H9 (cell line): ENCODE results near the gene GRID1. TPM values are rescaled to one million over a fixed set of nuclear protein-coding genes. Genes with fewer than 3 reads are reported as not detected.

Source experiments
- DNase-seq: peaks from one replicate; pipeline ENCODE4 v3.0.0-alpha.2; 2017
- H2AFZ ChIP-seq: one replicate; pipeline ENCODE4 v1.6.1; 2013; ENCODE audit warnings: mild to moderate bottlenecking, low read length, control low read depth, moderate library complexity
- H2AK5ac ChIP-seq: 2 replicates; pipeline ENCODE4 v1.6.1; 2013; ENCODE audit warnings: low read length, control low read depth, mixed read lengths; ENCODE audit not compliant: insufficient read length
- H2BK120ac ChIP-seq: one replicate; pipeline ENCODE4 v1.6.1; 2013; ENCODE audit warnings: low read depth, mild to moderate bottlenecking, low read length, control low read depth, inconsistent platforms; ENCODE audit not compliant: poor library complexity, severe bottlenecking
- H2BK12ac ChIP-seq: 2 replicates; pipeline ENCODE4 v1.6.1; 2013; ENCODE audit warnings: low read length, control low read depth, mixed read lengths, low read depth; ENCODE audit not compliant: insufficient read length
- H2BK15ac ChIP-seq: 2 replicates; pipeline ENCODE4 v1.6.1; 2013; ENCODE audit warnings: low read depth, low read length, control low read depth
- H2BK20ac ChIP-seq: one replicate; pipeline ENCODE4 v1.6.1; 2013; ENCODE audit warnings: low read depth, mild to moderate bottlenecking, low read length, control low read depth, inconsistent platforms; ENCODE audit not compliant: poor library complexity, severe bottlenecking
- H2BK5ac ChIP-seq: 2 replicates; pipeline ENCODE4 v1.6.1; 2013; ENCODE audit warnings: low read length, control low read depth, mixed read lengths; ENCODE audit not compliant: insufficient read length
- H3K14ac ChIP-seq: 2 replicates; pipeline ENCODE4 v1.6.1; 2013; ENCODE audit warnings: low read length, control low read depth; ENCODE audit not compliant: insufficient read depth
- H3K18ac ChIP-seq: 2 replicates; pipeline ENCODE4 v1.6.1; 2013; ENCODE audit warnings: low read depth, mild to moderate bottlenecking, mixed read lengths, low read length, control low read depth; ENCODE audit not compliant: insufficient read length
- H3K23ac ChIP-seq: 2 replicates; pipeline ENCODE4 v1.6.1; 2013; ENCODE audit warnings: low read length, control low read depth, mixed read lengths, low read depth; ENCODE audit not compliant: insufficient read length
- H3K23me2 ChIP-seq: 2 replicates; pipeline ENCODE4 v1.6.1; 2013; ENCODE audit warnings: low read depth, mild to moderate bottlenecking, mixed read lengths, low read length, control low read depth; ENCODE audit not compliant: insufficient read length, poor library complexity, severe bottlenecking
- H3K27ac ChIP-seq: 2 replicates; pipeline ENCODE4 v1.5.1; 2013; ENCODE audit warnings: low read length, control low read depth, mixed read lengths, low read depth; ENCODE audit not compliant: insufficient read length
- H3K27me3 ChIP-seq: 2 replicates; pipeline ENCODE4 v1.6.1; 2013; ENCODE audit warnings: low read length, control low read depth, inconsistent platforms; ENCODE audit not compliant: insufficient read depth
- H3K4ac ChIP-seq: 2 replicates; pipeline ENCODE4 v1.6.1; 2013; ENCODE audit warnings: low read depth, mild to moderate bottlenecking, control low read depth, inconsistent platforms, low read length, moderate library complexity
- H3K4me1 ChIP-seq: 2 replicates; pipeline ENCODE4 v1.6.1; 2013; ENCODE audit warnings: low read length, control low read depth, inconsistent platforms; ENCODE audit not compliant: insufficient read depth
- H3K4me2 ChIP-seq: 2 replicates; pipeline ENCODE4 v1.6.1; 2013; ENCODE audit warnings: low read length, control low read depth, mixed read lengths; ENCODE audit not compliant: insufficient read length, insufficient read depth
- H3K56ac ChIP-seq: 2 replicates; pipeline ENCODE4 v1.6.1; 2013; ENCODE audit warnings: low read depth, mild to moderate bottlenecking, mixed read lengths, low read length, control low read depth; ENCODE audit not compliant: insufficient read length
- H3K79me1 ChIP-seq: 2 replicates; pipeline ENCODE4 v1.6.1; 2013; ENCODE audit warnings: low read depth, mild to moderate bottlenecking, moderate library complexity, low read length, control low read depth, inconsistent platforms; ENCODE audit not compliant: insufficient read depth, poor library complexity, severe bottlenecking
- H3K79me2 ChIP-seq: 2 replicates; pipeline ENCODE4 v1.6.1; 2013; ENCODE audit warnings: low read length, control low read depth, inconsistent platforms; ENCODE audit not compliant: insufficient read depth
- H3K9ac ChIP-seq: 2 replicates; pipeline ENCODE4 v1.6.1; 2013; ENCODE audit warnings: low read length, control low read depth, mixed read lengths; ENCODE audit not compliant: insufficient read length; ENCODE audit errors: extremely low read depth
- H3K9me3 ChIP-seq: one replicate; pipeline ENCODE4 v1.6.1; 2013; ENCODE audit warnings: low read depth, low read length, inconsistent platforms; ENCODE audit not compliant: control insufficient read depth
- H3T11ph ChIP-seq: one replicate; pipeline ENCODE4 v1.6.1; 2013; ENCODE audit warnings: mild to moderate bottlenecking, low read length, control low read depth, inconsistent platforms
- H4K20me1 ChIP-seq: one replicate; pipeline ENCODE4 v1.6.1; 2013; ENCODE audit not compliant: control insufficient read depth, insufficient read length, insufficient read depth
- H4K5ac ChIP-seq: 2 replicates; pipeline ENCODE4 v1.6.1; 2013; ENCODE audit warnings: low read depth, mild to moderate bottlenecking, mixed read lengths, low read length, control low read depth; ENCODE audit not compliant: insufficient read length
- H4K8ac ChIP-seq: replicated peaks from 2 replicates; pipeline ENCODE4 v1.6.1; 2013; ENCODE audit warnings: low read length, control low read depth, mixed read lengths, low read depth; ENCODE audit not compliant: insufficient read length
- H4K91ac ChIP-seq: 2 replicates; pipeline ENCODE4 v1.6.1; 2013; ENCODE audit warnings: low read depth, mild to moderate bottlenecking, moderate library complexity, mixed read lengths, low read length, control low read depth; ENCODE audit not compliant: insufficient read length
- H3K27ac Mint-ChIP-seq, 3 experiments: 2 replicates in 2 of 3; 3 replicates in 1 of 3; pipeline ENCODE4 v1.8.0; 2020 to 2021; ENCODE audit warnings: mixed read lengths in 3 of 3, mild to moderate bottlenecking in 1 of 3, moderate library complexity in 1 of 3
- H3K27me3 Mint-ChIP-seq: 2 replicates; pipeline ENCODE4 v1.8.0; 2021; ENCODE audit warnings: low read depth, mild to moderate bottlenecking, moderate library complexity, mixed read lengths
- H3K36me3 Mint-ChIP-seq, 3 experiments: 2 replicates in 2 of 3; 3 replicates in 1 of 3; pipeline ENCODE4 v1.8.0; 2020 to 2021; ENCODE audit warnings: low read depth in 3 of 3, mixed read lengths in 3 of 3; ENCODE audit not compliant: insufficient read depth in 1 of 3
- H3K4me1 Mint-ChIP-seq, 2 experiments: 2 replicates each; pipeline ENCODE4 v1.8.0; 2020; ENCODE audit warnings: mixed read lengths in 2 of 2
- H3K4me3 Mint-ChIP-seq, 2 experiments: 2 replicates in 1 of 2; 3 replicates in 1 of 2; pipeline ENCODE4 v1.8.0; 2020 to 2021; ENCODE audit warnings: mild to moderate bottlenecking in 2 of 2, mixed read lengths in 2 of 2, moderate library complexity in 1 of 2
- H3K9me3 Mint-ChIP-seq, 2 experiments: 2 replicates in 1 of 2; 3 replicates in 1 of 2; pipeline ENCODE4 v1.8.0; 2020; ENCODE audit warnings: mild to moderate bottlenecking in 2 of 2, mixed read lengths in 2 of 2, moderate library complexity in 1 of 2
- CTCF ChIP-seq: fragments of 200-600 bp; sonication (generic); conservative IDR thresholded peaks from 3 replicates; pipeline ENCODE4 v1.8.0; 2021; ENCODE audit warnings: antibody characterized with exemption, mild to moderate bottlenecking
- WGBS: extraction: QIAGEN DNeasy Blood & Tissue Kit; methylation state at CpG from one replicate; pipeline ENCODE4 v1.1.7; 2013; ENCODE audit warnings: missing lambda C conversion rate, low lambda C conversion rate, mixed read lengths; ENCODE audit not compliant: insufficient read length; ENCODE audit errors: extremely low coverage; 5-methylcytosine and 5-hydroxymethylcytosine counted together
- total RNA-seq: library from RNA; stranded (reverse); gene quantifications from 2 replicates; pipeline ENCODE4 v1.2.1, GENCODE V29; 2021

GRID1 gene
- total RNA-seq, 1 experiment from 2014 or later = 0.35 TPM

- H3K27me3 Mint-ChIP-seq = peaks cover 3% of the 10 kb centered on the region; the same call in 1 of the 2 replicates
- H3K4me3 Mint-ChIP-seq = no peak overlapping the region
- Histone ChIP-seq H3K79me2 (no peaks in the 10 kb centered on the region), H4K8ac (no peak overlapping the region), H2BK5ac (no peak overlapping the region), H2BK20ac (no peak overlapping the region), H3T11ph (no peak overlapping the region), H3K27ac (no peak overlapping the region), H4K5ac (no peak overlapping the region), H3K4me2 (no peak overlapping the region), H2BK120ac (no peak overlapping the region), H3K23ac (no peak overlapping the region), H3K27me3 (no peaks in the 10 kb centered on the region), H2AFZ (no peak overlapping the region), H3K23me2 (no peaks in the 10 kb centered on the region), H2BK12ac (no peak overlapping the region), H4K91ac (no peak overlapping the region), H3K56ac (no peak overlapping the region), H2BK15ac (no peak overlapping the region), H4K20me1 (no peaks in the 10 kb centered on the region), H3K79me1 (no peaks in the 10 kb centered on the region), H3K18ac (no peak overlapping the region), H3K14ac (no peak overlapping the region), H2AK5ac (no peak overlapping the region), H3K4me1 (no peaks in the 10 kb centered on the region), H3K9me3 (no peaks in the 10 kb centered on the region), H3K9ac (no peak overlapping the region), H3K4ac (no peak overlapping the region)
- H3K4me1 Mint-ChIP-seq = peaks cover 2 to 7% of the 10 kb centered on the region in 2 experiments; a peak in 2 of 4 replicates
- H3K36me3 Mint-ChIP-seq = no peaks in the 10 kb centered on the region; a peak in 1 of 7 replicates
- TF ChIP-seq CTCF = no peak
- no CpG with 5 or more reads among the region's 6 CpGs for WGBS
- H3K27ac Mint-ChIP-seq = no peak overlapping the region
- no peak for DNase-seq
- no peaks in the 10 kb centered on the region for H3K9me3 Mint-ChIP-seq
Measured at GRCh38 chr10:86065711-86066251, 300.8 kb downstream of the GRID1 start.
